Mucosa of descending colon (tissue), 3 donors: ENCODE data around the gene LAMA5. TPM values are rescaled to one million over a fixed set of nuclear protein-coding genes. Genes with fewer than 3 reads are reported as not detected.
A peak's percentile ranks its signal among the peaks of the same experiment; 100 is the strongest.

ENCODE experiments used
- ATAC-seq: fragments of 200-7000 bp; cut with Tn5 transposase; one replicate; pipeline ENCODE4 v1.9.1; 2020; ENCODE audit warnings: mild to moderate bottlenecking, moderate library complexity
- DNase-seq, 3 donors: peaks; one replicate each; pipeline ENCODE4 v3.0.0-alpha.2; 2020
- H3K36me3 ChIP-seq: fragments of 200-600 bp; one replicate; pipeline ENCODE4 v1.8.0; 2021; ENCODE audit warnings: low read depth, mild to moderate bottlenecking
- H3K4me1 ChIP-seq: fragments of 200-600 bp; one replicate; pipeline ENCODE4 v1.8.0; 2021; ENCODE audit warnings: low read depth, mild to moderate bottlenecking
- H3K4me3 ChIP-seq: fragments of 200-600 bp; one replicate; pipeline ENCODE4 v1.8.0; 2021; ENCODE audit warnings: mild to moderate bottlenecking
- H3K9me3 ChIP-seq: fragments of 200-600 bp; one replicate; pipeline ENCODE4 v1.8.0; 2021; ENCODE audit warnings: mild to moderate bottlenecking
- intact Hi-C, 2 donors: fragments of 100-400 bp; cut with DNase I in 1 of 2; cut with micrococcal nuclease in 1 of 2; formaldehyde crosslinking; loops; one replicate each; pipeline versions ENCODE4 v1.11.0 to v1.11.1; 2022; cut with DNase I, micrococcal nuclease
- total RNA-seq, 3 donors: library from RNA; stranded (reverse); fragmentation: NEBNext Ultra II Directional in 2 of 3; extraction: Animal tissue kit (Norgen Biotek cat#: 25700) in 2 of 3; gene quantifications; one replicate each; pipeline versions ENCODE4 v1.2.1 to v1.2.4, GENCODE V29; 2021 to 2023
- TF ChIP-seq, protein P1 (sequence below): fragments of 200-600 bp; IDR thresholded peaks from one replicate; pipeline ENCODE4 v1.8.0; 2022; ENCODE audit warnings: antibody characterized with exemption, mild to moderate bottlenecking
- donor health status: DM: no; HTN: no; CAD: no; lungs with moderate emphysema.
- donor health status: DM: no; HTN: no; CAD: no.
- donor health status: DM: no; HTN: yes; CAD: no.

LAMA5 gene
- total RNA-seq, 3 donors from 2014 or later, result 21.8 to 335 (median 40.7) TPM

DNA sequence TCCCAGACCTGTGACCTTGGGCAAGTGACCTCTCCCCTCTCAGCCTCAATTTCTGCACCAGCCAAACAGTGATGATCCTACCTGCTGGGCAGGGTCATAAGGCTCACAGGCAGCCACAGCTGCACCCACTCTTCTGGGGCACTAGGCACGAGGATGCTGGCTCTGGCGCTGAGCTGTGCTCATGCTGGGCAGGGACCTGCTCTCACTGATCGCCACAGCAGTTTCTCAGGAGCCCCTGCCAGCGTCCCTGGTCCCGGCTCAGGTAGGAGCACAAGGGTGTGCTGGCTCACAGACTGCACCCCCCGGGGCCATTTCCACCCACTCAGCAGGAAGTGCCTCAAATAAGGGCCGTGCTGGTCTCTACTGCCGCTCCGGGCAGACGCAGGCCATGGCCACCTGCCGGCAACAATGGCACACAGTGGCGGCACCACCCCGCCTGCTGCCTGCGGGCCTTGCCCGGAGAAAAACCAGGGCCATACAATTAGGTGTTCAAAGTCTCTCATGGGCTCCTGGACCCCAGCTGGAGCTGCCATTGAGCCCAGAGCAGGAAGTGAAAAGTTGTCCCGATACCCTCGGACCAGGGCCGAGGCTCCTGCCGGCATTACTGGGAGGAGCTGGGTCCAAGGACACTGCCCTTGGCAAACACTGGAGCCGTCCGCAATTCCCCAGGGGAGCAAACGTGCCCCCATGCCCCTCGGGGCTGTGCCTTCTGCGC lies 44.5 kb upstream of the LAMA5 start:
- H3K36me3 ChIP-seq, result no peaks in the 10 kb centered on the region
- no peak overlapping the region for H3K4me3 ChIP-seq
- no peaks in the 10 kb centered on the region for H3K9me3 ChIP-seq
- TF ChIP-seq, protein P1, sequence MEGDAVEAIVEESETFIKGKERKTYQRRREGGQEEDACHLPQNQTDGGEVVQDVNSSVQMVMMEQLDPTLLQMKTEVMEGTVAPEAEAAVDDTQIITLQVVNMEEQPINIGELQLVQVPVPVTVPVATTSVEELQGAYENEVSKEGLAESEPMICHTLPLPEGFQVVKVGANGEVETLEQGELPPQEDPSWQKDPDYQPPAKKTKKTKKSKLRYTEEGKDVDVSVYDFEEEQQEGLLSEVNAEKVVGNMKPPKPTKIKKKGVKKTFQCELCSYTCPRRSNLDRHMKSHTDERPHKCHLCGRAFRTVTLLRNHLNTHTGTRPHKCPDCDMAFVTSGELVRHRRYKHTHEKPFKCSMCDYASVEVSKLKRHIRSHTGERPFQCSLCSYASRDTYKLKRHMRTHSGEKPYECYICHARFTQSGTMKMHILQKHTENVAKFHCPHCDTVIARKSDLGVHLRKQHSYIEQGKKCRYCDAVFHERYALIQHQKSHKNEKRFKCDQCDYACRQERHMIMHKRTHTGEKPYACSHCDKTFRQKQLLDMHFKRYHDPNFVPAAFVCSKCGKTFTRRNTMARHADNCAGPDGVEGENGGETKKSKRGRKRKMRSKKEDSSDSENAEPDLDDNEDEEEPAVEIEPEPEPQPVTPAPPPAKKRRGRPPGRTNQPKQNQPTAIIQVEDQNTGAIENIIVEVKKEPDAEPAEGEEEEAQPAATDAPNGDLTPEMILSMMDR, result peak; percentile 12
- ATAC-seq (peak; percentile 31), DNase-seq (peak in 2 of 3 donors; percentile 57 to 73)
- intact Hi-C loops, result no loop called here
- H3K4me1 ChIP-seq, result peaks cover 45% of the 10 kb centered on the region

DNA sequence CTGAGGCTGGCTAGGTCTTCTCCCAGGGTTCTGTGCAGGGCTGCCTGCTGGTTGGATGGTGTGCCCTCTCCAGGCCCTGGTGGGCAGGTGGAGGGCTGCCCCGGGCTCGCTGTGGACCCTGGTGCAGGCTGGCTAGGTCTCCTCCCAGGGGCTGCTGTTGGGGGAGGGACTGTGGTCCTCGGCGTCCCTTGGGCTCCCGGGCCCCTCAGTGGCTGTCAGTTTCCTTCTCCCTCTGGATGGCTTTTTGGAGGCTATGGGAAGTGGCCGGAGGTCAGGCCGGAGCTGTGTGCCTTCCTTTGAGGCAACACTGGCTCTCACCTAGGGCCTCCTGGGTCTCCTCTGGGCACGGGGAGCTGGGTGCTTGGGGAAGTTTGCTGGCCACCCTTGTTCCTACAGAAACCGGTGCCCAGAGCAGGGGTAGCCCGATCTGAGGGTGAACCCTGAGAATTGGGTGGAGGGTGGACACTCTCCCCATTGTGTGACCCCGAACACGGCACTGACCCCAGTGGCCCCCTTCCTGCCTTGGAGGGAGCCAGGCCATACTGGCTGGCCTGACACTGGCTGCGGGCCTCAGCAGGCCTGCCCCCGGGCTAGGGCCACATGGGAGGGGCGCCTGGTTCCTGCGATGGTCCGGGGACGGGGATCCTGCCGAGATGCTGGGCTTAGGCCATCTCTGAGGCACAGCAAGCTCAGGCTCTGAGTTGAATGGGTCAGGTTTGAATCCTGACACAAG lies 43.8 kb upstream of the LAMA5 start:
- H3K9me3 ChIP-seq, result no peaks in the 10 kb centered on the region
- DNase-seq, result peak in 1 of 3 donors; percentile 57
- intact Hi-C loops, result no loop called here
- H3K36me3 ChIP-seq, result no peaks in the 10 kb centered on the region
- H3K4me1 ChIP-seq, result peaks cover 51% of the 10 kb centered on the region
- no peak overlapping the region for H3K4me3 ChIP-seq
- TF ChIP-seq, protein P1, result no peak
- ATAC-seq, result no peak

DNA sequence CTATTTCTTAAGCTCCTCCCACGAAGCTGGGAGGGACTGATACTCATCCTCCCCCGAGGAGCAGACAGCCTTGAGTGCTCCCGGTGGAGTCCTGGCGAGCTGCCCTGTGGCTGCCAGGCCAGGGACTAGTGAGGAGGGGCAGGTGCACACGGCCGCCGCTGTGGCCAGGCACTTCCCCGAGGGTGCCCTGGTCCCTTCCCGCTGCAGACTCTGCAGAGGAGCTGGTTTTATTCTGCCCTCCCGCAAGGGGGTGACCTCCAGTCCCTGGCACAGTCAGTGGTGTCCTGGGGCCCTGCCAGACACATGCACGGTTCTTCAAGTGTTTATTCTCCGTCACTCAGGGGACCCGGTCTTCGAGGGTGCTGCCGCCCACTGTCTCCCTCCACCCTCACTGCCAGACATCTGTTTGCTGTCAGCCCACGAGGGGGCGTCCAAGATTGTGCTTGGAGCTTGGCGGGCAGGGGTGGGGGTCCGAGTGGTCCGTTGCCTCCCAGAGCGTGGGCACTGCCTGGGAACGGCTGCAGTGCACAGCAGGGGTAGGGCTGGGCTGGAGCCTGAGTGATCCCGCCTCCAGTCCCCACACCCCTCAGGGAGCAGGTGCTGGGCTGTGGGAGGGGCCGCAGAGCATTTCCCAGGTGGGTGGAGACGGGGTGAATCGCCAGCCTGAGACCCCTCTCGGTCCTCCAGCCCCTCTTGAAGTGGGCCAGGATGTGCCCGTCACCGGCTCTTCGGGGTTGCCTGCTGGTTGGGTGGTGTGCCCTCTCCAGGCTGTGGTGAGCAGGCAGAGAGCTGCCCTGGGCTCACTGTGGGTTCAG lies 43.0 kb upstream of the LAMA5 start:
- H3K36me3 ChIP-seq, result no peaks in the 10 kb centered on the region
- TF ChIP-seq, protein P1, result peak; percentile 22
- no peak overlapping the region for H3K4me3 ChIP-seq
- no peaks in the 10 kb centered on the region for H3K9me3 ChIP-seq
- intact Hi-C loops, result no loop called here
- peaks cover 58% of the 10 kb centered on the region for H3K4me1 ChIP-seq
- ATAC-seq (peak; percentile 16), DNase-seq (peak; percentile 81 to 86 (median 84))

DNA sequence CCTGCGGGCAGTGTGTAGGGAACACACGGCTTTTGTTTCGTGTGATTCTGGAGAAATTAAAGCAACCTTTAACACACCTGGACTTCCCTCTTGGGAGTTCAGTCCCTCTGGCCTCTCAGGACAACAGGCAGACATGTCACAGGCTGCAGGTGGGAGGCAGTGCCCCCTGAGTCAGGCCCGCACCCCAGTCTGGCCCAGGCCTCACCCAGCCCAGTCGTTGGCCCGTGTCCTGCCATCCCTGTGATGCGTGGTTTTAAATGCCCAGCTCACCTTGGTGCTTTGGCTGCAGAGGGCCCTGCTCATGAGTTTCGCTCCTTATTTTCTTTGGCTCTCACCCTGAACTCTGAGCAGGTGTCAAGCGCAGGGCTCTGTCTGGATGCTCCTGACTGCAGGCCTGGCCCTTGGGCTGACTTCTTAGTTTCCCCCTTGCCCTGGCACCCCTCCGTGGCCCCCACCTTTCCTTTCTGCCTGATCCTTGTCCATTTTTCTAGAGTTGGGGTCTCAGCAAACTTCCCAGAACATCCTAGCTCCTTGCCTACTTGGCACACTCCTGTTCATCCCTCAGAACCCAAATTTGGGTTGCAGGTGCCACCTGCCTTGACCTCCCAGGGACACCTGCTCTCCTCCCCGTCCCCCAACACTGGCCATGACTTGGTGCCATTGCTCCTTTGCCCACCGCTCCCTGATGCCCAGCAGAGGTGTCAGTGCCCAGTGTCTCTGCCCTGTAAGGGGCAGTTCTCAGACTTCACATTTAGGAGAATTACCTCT lies 42.2 kb upstream of the LAMA5 start:
- Histone ChIP-seq H3K4me3 (no peak overlapping the region), H3K9me3 (no peaks in the 10 kb centered on the region), H3K4me1 (peaks cover 52% of the 10 kb centered on the region), H3K36me3 (no peaks in the 10 kb centered on the region)
- DNase-seq (no peak), ATAC-seq (no peak)
- intact Hi-C loops, result no loop called here
- TF ChIP-seq, protein P1, result no peak

DNA sequence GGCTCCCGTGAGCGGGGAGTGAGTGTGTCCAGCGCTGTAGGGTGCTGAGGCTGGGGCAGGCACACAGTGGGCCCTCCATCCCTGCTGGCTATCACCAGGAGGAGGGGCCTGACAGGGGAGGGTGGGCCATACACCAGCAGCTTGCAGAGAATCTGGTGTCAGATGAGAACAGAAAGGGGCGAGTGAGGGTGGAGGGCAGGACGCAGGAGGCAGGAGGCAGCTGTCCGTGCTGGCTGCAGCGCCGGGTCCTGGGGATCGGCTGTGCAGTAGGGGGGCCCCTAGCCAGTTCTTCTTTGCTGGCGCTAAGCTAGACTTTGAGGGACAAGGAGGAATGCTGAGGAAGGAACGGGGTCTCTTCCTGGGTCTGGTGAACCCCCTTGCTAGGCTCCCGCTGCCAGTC lies 41.5 kb upstream of the LAMA5 start:
- TF ChIP-seq, protein P1, result no peak
- Histone ChIP-seq H3K4me3 (no peak overlapping the region), H3K9me3 (no peaks in the 10 kb centered on the region), H3K4me1 (peaks cover 46% of the 10 kb centered on the region), H3K36me3 (no peaks in the 10 kb centered on the region)
- intact Hi-C loops, result no loop called here
- DNase-seq, result peak in 1 of 3 donors; percentile 23
- no peak for ATAC-seq
